H9 (cell line): ENCODE results near the gene SNRNP48. TPM values are rescaled to one million over a fixed set of nuclear protein-coding genes. Genes with fewer than 3 reads are reported as not detected.
A peak's percentile ranks its signal among the peaks of the same experiment; 100 is the strongest.

Source experiments
- DNase-seq: peaks from one replicate; pipeline ENCODE4 v3.0.0-alpha.2; 2017
- H2AFZ ChIP-seq: one replicate; pipeline ENCODE4 v1.6.1; 2013; ENCODE audit warnings: mild to moderate bottlenecking, low read length, control low read depth, moderate library complexity
- H2AK5ac ChIP-seq: 2 replicates; pipeline ENCODE4 v1.6.1; 2013; ENCODE audit warnings: low read length, control low read depth, mixed read lengths; ENCODE audit not compliant: insufficient read length
- H2BK120ac ChIP-seq: one replicate; pipeline ENCODE4 v1.6.1; 2013; ENCODE audit warnings: low read depth, mild to moderate bottlenecking, low read length, control low read depth, inconsistent platforms; ENCODE audit not compliant: poor library complexity, severe bottlenecking
- H2BK12ac ChIP-seq: 2 replicates; pipeline ENCODE4 v1.6.1; 2013; ENCODE audit warnings: low read length, control low read depth, mixed read lengths, low read depth; ENCODE audit not compliant: insufficient read length
- H2BK15ac ChIP-seq: 2 replicates; pipeline ENCODE4 v1.6.1; 2013; ENCODE audit warnings: low read depth, low read length, control low read depth
- H2BK20ac ChIP-seq: one replicate; pipeline ENCODE4 v1.6.1; 2013; ENCODE audit warnings: low read depth, mild to moderate bottlenecking, low read length, control low read depth, inconsistent platforms; ENCODE audit not compliant: poor library complexity, severe bottlenecking
- H2BK5ac ChIP-seq: 2 replicates; pipeline ENCODE4 v1.6.1; 2013; ENCODE audit warnings: low read length, control low read depth, mixed read lengths; ENCODE audit not compliant: insufficient read length
- H3K14ac ChIP-seq: 2 replicates; pipeline ENCODE4 v1.6.1; 2013; ENCODE audit warnings: low read length, control low read depth; ENCODE audit not compliant: insufficient read depth
- H3K18ac ChIP-seq: 2 replicates; pipeline ENCODE4 v1.6.1; 2013; ENCODE audit warnings: low read depth, mild to moderate bottlenecking, mixed read lengths, low read length, control low read depth; ENCODE audit not compliant: insufficient read length
- H3K23ac ChIP-seq: 2 replicates; pipeline ENCODE4 v1.6.1; 2013; ENCODE audit warnings: low read length, control low read depth, mixed read lengths, low read depth; ENCODE audit not compliant: insufficient read length
- H3K23me2 ChIP-seq: 2 replicates; pipeline ENCODE4 v1.6.1; 2013; ENCODE audit warnings: low read depth, mild to moderate bottlenecking, mixed read lengths, low read length, control low read depth; ENCODE audit not compliant: insufficient read length, poor library complexity, severe bottlenecking
- H3K27ac ChIP-seq: 2 replicates; pipeline ENCODE4 v1.5.1; 2013; ENCODE audit warnings: low read length, control low read depth, mixed read lengths, low read depth; ENCODE audit not compliant: insufficient read length
- H3K27me3 ChIP-seq: 2 replicates; pipeline ENCODE4 v1.6.1; 2013; ENCODE audit warnings: low read length, control low read depth, inconsistent platforms; ENCODE audit not compliant: insufficient read depth
- H3K4ac ChIP-seq: 2 replicates; pipeline ENCODE4 v1.6.1; 2013; ENCODE audit warnings: low read depth, mild to moderate bottlenecking, control low read depth, inconsistent platforms, low read length, moderate library complexity
- H3K4me1 ChIP-seq: 2 replicates; pipeline ENCODE4 v1.6.1; 2013; ENCODE audit warnings: low read length, control low read depth, inconsistent platforms; ENCODE audit not compliant: insufficient read depth
- H3K4me2 ChIP-seq: 2 replicates; pipeline ENCODE4 v1.6.1; 2013; ENCODE audit warnings: low read length, control low read depth, mixed read lengths; ENCODE audit not compliant: insufficient read length, insufficient read depth
- H3K56ac ChIP-seq: 2 replicates; pipeline ENCODE4 v1.6.1; 2013; ENCODE audit warnings: low read depth, mild to moderate bottlenecking, mixed read lengths, low read length, control low read depth; ENCODE audit not compliant: insufficient read length
- H3K79me1 ChIP-seq: 2 replicates; pipeline ENCODE4 v1.6.1; 2013; ENCODE audit warnings: low read depth, mild to moderate bottlenecking, moderate library complexity, low read length, control low read depth, inconsistent platforms; ENCODE audit not compliant: insufficient read depth, poor library complexity, severe bottlenecking
- H3K79me2 ChIP-seq: 2 replicates; pipeline ENCODE4 v1.6.1; 2013; ENCODE audit warnings: low read length, control low read depth, inconsistent platforms; ENCODE audit not compliant: insufficient read depth
- H3K9ac ChIP-seq: 2 replicates; pipeline ENCODE4 v1.6.1; 2013; ENCODE audit warnings: low read length, control low read depth, mixed read lengths; ENCODE audit not compliant: insufficient read length; ENCODE audit errors: extremely low read depth
- H3K9me3 ChIP-seq: one replicate; pipeline ENCODE4 v1.6.1; 2013; ENCODE audit warnings: low read depth, low read length, inconsistent platforms; ENCODE audit not compliant: control insufficient read depth
- H3T11ph ChIP-seq: one replicate; pipeline ENCODE4 v1.6.1; 2013; ENCODE audit warnings: mild to moderate bottlenecking, low read length, control low read depth, inconsistent platforms
- H4K20me1 ChIP-seq: one replicate; pipeline ENCODE4 v1.6.1; 2013; ENCODE audit not compliant: control insufficient read depth, insufficient read length, insufficient read depth
- H4K5ac ChIP-seq: 2 replicates; pipeline ENCODE4 v1.6.1; 2013; ENCODE audit warnings: low read depth, mild to moderate bottlenecking, mixed read lengths, low read length, control low read depth; ENCODE audit not compliant: insufficient read length
- H4K8ac ChIP-seq: replicated peaks from 2 replicates; pipeline ENCODE4 v1.6.1; 2013; ENCODE audit warnings: low read length, control low read depth, mixed read lengths, low read depth; ENCODE audit not compliant: insufficient read length
- H4K91ac ChIP-seq: 2 replicates; pipeline ENCODE4 v1.6.1; 2013; ENCODE audit warnings: low read depth, mild to moderate bottlenecking, moderate library complexity, mixed read lengths, low read length, control low read depth; ENCODE audit not compliant: insufficient read length
- H3K27ac Mint-ChIP-seq, 3 experiments: 2 replicates in 2 of 3; 3 replicates in 1 of 3; pipeline ENCODE4 v1.8.0; 2020 to 2021; ENCODE audit warnings: mixed read lengths in 3 of 3, mild to moderate bottlenecking in 1 of 3, moderate library complexity in 1 of 3
- H3K27me3 Mint-ChIP-seq: 2 replicates; pipeline ENCODE4 v1.8.0; 2021; ENCODE audit warnings: low read depth, mild to moderate bottlenecking, moderate library complexity, mixed read lengths
- H3K36me3 Mint-ChIP-seq, 3 experiments: 2 replicates in 2 of 3; 3 replicates in 1 of 3; pipeline ENCODE4 v1.8.0; 2020 to 2021; ENCODE audit warnings: low read depth in 3 of 3, mixed read lengths in 3 of 3; ENCODE audit not compliant: insufficient read depth in 1 of 3
- H3K4me1 Mint-ChIP-seq, 2 experiments: 2 replicates each; pipeline ENCODE4 v1.8.0; 2020; ENCODE audit warnings: mixed read lengths in 2 of 2
- H3K4me3 Mint-ChIP-seq, 2 experiments: 2 replicates in 1 of 2; 3 replicates in 1 of 2; pipeline ENCODE4 v1.8.0; 2020 to 2021; ENCODE audit warnings: mild to moderate bottlenecking in 2 of 2, mixed read lengths in 2 of 2, moderate library complexity in 1 of 2
- H3K9me3 Mint-ChIP-seq, 2 experiments: 2 replicates in 1 of 2; 3 replicates in 1 of 2; pipeline ENCODE4 v1.8.0; 2020; ENCODE audit warnings: mild to moderate bottlenecking in 2 of 2, mixed read lengths in 2 of 2, moderate library complexity in 1 of 2
- WGBS: extraction: QIAGEN DNeasy Blood & Tissue Kit; methylation state at CpG from one replicate; pipeline ENCODE4 v1.1.7; 2013; ENCODE audit warnings: missing lambda C conversion rate, low lambda C conversion rate, mixed read lengths; ENCODE audit not compliant: insufficient read length; ENCODE audit errors: extremely low coverage; 5-methylcytosine and 5-hydroxymethylcytosine counted together
- total RNA-seq: library from RNA; stranded (reverse); gene quantifications from 2 replicates; pipeline ENCODE4 v1.2.1, GENCODE V29; 2021
- TF ChIP-seq, protein P1 (sequence below): fragments of 200-600 bp; sonication (generic); conservative IDR thresholded peaks from 3 replicates; pipeline ENCODE4 v1.8.0; 2021; ENCODE audit warnings: antibody characterized with exemption, mild to moderate bottlenecking

SNRNP48 gene
- total RNA-seq, 1 experiment from 2014 or later, result 16.9 TPM

DNA sequence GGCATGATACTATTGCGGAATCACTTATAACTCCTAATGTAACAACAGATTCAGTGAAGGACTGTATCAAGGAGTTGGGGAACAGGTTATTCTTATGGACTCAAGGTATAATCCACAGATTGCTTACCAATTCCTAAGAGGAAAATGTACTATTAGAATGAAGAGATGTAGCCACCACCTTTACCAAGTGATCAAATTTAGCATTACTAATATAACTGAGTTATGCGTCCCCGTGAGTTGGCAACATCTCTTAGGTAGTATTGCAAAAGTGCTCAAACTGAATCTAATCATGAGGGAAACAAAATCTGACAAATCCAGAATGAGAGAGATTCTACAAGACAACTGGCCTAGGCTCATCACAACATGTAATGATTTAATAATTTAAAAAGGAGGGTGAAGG, 777 bp upstream of the SNRNP48 start:
- Histone ChIP-seq H3K23me2 (peaks cover 4% of the 10 kb centered on the region), H3K4ac (no peak overlapping the region), H3K79me1 (no peaks in the 10 kb centered on the region), H3K18ac (no peak overlapping the region), H3K27ac (no peak overlapping the region), H3K9ac (no peak overlapping the region), H2BK120ac (no peak overlapping the region), H2AFZ (no peak overlapping the region), H3K4me1 (no peaks in the 10 kb centered on the region; the same call in 1 of the 2 replicates), H4K91ac (no peak overlapping the region), H4K20me1 (no peaks in the 10 kb centered on the region), H3K56ac (no peak overlapping the region), H3K14ac (no peak overlapping the region), H3K23ac (no peak overlapping the region), H3K9me3 (no peaks in the 10 kb centered on the region), H2BK5ac (no peak overlapping the region), H4K5ac (no peak overlapping the region), H4K8ac (no peak overlapping the region), H3K4me2 (no peak overlapping the region), H2BK15ac (no peak overlapping the region), H3T11ph (no peak overlapping the region), H2BK20ac (no peak overlapping the region), H3K79me2 (peaks cover 15% of the 10 kb centered on the region; the same call in 1 of the 2 replicates), H3K27me3 (no peaks in the 10 kb centered on the region), H2AK5ac (no peak overlapping the region), H2BK12ac (no peak overlapping the region)
- Mint-ChIP-seq H3K4me3 (peak overlapping the region; percentile 94 to 99; a peak in 4 of 5 replicates), H3K9me3 (no peaks in the 10 kb centered on the region), H3K27me3 (no peaks in the 10 kb centered on the region), H3K27ac (no peak overlapping the region), H3K4me1 (peaks cover 21 to 24% of the 10 kb centered on the region in 2 experiments), H3K36me3 (peaks cover 4 to 17% (median 16%) of the 10 kb centered on the region in 3 experiments; a peak in 6 of 7 replicates)
- no CpG with 5 or more reads among the region's 3 CpGs for WGBS
- TF ChIP-seq, protein P1, sequence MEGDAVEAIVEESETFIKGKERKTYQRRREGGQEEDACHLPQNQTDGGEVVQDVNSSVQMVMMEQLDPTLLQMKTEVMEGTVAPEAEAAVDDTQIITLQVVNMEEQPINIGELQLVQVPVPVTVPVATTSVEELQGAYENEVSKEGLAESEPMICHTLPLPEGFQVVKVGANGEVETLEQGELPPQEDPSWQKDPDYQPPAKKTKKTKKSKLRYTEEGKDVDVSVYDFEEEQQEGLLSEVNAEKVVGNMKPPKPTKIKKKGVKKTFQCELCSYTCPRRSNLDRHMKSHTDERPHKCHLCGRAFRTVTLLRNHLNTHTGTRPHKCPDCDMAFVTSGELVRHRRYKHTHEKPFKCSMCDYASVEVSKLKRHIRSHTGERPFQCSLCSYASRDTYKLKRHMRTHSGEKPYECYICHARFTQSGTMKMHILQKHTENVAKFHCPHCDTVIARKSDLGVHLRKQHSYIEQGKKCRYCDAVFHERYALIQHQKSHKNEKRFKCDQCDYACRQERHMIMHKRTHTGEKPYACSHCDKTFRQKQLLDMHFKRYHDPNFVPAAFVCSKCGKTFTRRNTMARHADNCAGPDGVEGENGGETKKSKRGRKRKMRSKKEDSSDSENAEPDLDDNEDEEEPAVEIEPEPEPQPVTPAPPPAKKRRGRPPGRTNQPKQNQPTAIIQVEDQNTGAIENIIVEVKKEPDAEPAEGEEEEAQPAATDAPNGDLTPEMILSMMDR, result no peak
- no peak for DNase-seq
